Type B pancreatic cell (in vitro differentiated cells): ENCODE results near the gene SNX19. TPM values are rescaled to one million over a fixed set of nuclear protein-coding genes. Genes with fewer than 3 reads are reported as not detected.

Source experiments
- DNase-seq: peaks from one replicate; pipeline ENCODE4 v3.0.0; 2021; ENCODE audit warnings: mixed read lengths; ENCODE audit not compliant: unreplicated experiment; ENCODE audit errors: extremely low spot score
- H3K27ac Mint-ChIP-seq: 2 replicates; pipeline ENCODE4 v1.8.0; 2021; ENCODE audit warnings: mild to moderate bottlenecking, mixed read lengths
- H3K27me3 Mint-ChIP-seq: 2 replicates; pipeline ENCODE4 v1.8.0; 2021; ENCODE audit warnings: mixed read lengths
- H3K36me3 Mint-ChIP-seq: 2 replicates; pipeline ENCODE4 v1.8.0; 2021; ENCODE audit warnings: mixed read lengths
- H3K4me1 Mint-ChIP-seq: one replicate; pipeline ENCODE4 v1.8.0; 2021; ENCODE audit warnings: mixed read lengths; ENCODE audit not compliant: unreplicated experiment
- H3K4me3 Mint-ChIP-seq: 2 replicates; pipeline ENCODE4 v1.8.0; 2021; ENCODE audit warnings: mild to moderate bottlenecking, mixed read lengths
- H3K9me3 Mint-ChIP-seq: 2 replicates; pipeline ENCODE4 v1.8.0; 2021; ENCODE audit warnings: mixed read lengths
- CTCF ChIP-seq: fragments of 200-600 bp; sonication (generic); conservative IDR thresholded peaks from 2 replicates; pipeline ENCODE4 v1.5.0; 2021; ENCODE audit warnings: antibody characterized with exemption, mild to moderate bottlenecking
- total RNA-seq: library from RNA; stranded (reverse); gene quantifications from 2 replicates; pipeline ENCODE4 v1.2.1, GENCODE V29; 2021; ENCODE audit warnings: low replicate concordance

SNX19 gene
- total RNA-seq, 1 donor from 2014 or later, result 48.0 TPM

GRCh38 chr11:130850185-130850944 lies 65.9 kb downstream of the SNX19 start:
- Mint-ChIP-seq H3K4me1 (peaks cover 3% of the 10 kb centered on the region), H3K27ac (no peak overlapping the region), H3K27me3 (peaks cover 11% of the 10 kb centered on the region), H3K9me3 (peaks cover 5% of the 10 kb centered on the region), H3K4me3 (no peak overlapping the region), H3K36me3 (no peaks in the 10 kb centered on the region)
- DNase-seq, result no peak
- no peak for TF ChIP-seq CTCF

GRCh38 chr11:130849215-130849568 lies 67.1 kb downstream of the SNX19 start:
- peaks cover 10% of the 10 kb centered on the region for H3K27me3 Mint-ChIP-seq
- peaks cover 5% of the 10 kb centered on the region for H3K9me3 Mint-ChIP-seq
- no peaks in the 10 kb centered on the region for H3K36me3 Mint-ChIP-seq
- peaks cover 3% of the 10 kb centered on the region for H3K4me1 Mint-ChIP-seq
- DNase-seq, result no peak
- H3K4me3 Mint-ChIP-seq, result no peak overlapping the region
- H3K27ac Mint-ChIP-seq, result no peak overlapping the region
- TF ChIP-seq CTCF, result no peak

GRCh38 chr11:130848361-130849214 lies 67.7 kb downstream of the SNX19 start:
- no peak overlapping the region for H3K4me3 Mint-ChIP-seq
- no peak overlapping the region for H3K27ac Mint-ChIP-seq
- no peak for TF ChIP-seq CTCF
- no peak for DNase-seq
- H3K4me1 Mint-ChIP-seq, result peaks cover 3% of the 10 kb centered on the region
- H3K27me3 Mint-ChIP-seq, result peaks cover 7% of the 10 kb centered on the region
- H3K36me3 Mint-ChIP-seq, result no peaks in the 10 kb centered on the region
- peaks cover 5% of the 10 kb centered on the region for H3K9me3 Mint-ChIP-seq

GRCh38 chr11:130847517-130847916 lies 68.8 kb downstream of the SNX19 start:
- H3K27me3 Mint-ChIP-seq, result peaks cover 7% of the 10 kb centered on the region
- no peak overlapping the region for H3K4me3 Mint-ChIP-seq
- no peak overlapping the region for H3K27ac Mint-ChIP-seq
- peaks cover 5% of the 10 kb centered on the region for H3K9me3 Mint-ChIP-seq
- TF ChIP-seq CTCF, result no peak
- H3K4me1 Mint-ChIP-seq, result peaks cover 3% of the 10 kb centered on the region
- no peak for DNase-seq
- H3K36me3 Mint-ChIP-seq, result no peaks in the 10 kb centered on the region

GRCh38 chr11:130846606-130847005 lies 69.7 kb downstream of the SNX19 start:
- Mint-ChIP-seq H3K9me3 (peaks cover 5% of the 10 kb centered on the region), H3K4me3 (no peak overlapping the region), H3K27ac (no peak overlapping the region), H3K36me3 (no peaks in the 10 kb centered on the region), H3K4me1 (peaks cover 3% of the 10 kb centered on the region), H3K27me3 (peaks cover 7% of the 10 kb centered on the region)
- TF ChIP-seq CTCF, result no peak
- no peak for DNase-seq
